GM12878 (cell line): ENCODE data around the gene IL1RAPL1. TPM values are rescaled to one million over a fixed set of nuclear protein-coding genes. Genes with fewer than 3 reads are reported as not detected.

Experiments
- ATAC-seq: fragments of 200-7000 bp; cut with Tn5 transposase; 3 replicates; pipeline ENCODE4 v1.9.1; 2020; ENCODE audit warnings: mild to moderate bottlenecking, moderate library complexity
- BruUV-seq: library from RNA; stranded (reverse); fragments of 400-500 nt; replicated peaks from 2 replicates; lab custom pipeline; 2021; lab: Mats Ljungman, UMichigan
- CTCF ChIA-PET: fragments of 300-600 bp; sonication (Branson Sonifier 250); formaldehyde crosslinking; extraction: SDS; loops from one replicate; lab custom pipeline; 2021; ENCODE audit warnings: inconsistent platforms; lab: Yijun Ruan, JAX
- POLR2A ChIA-PET: fragments of 350-600 bp; formaldehyde crosslinking; extraction: SDS; loops from one replicate; lab custom pipeline; 2021; ENCODE audit warnings: inconsistent platforms; lab: Charles Lee
- RAD21 ChIA-PET: fragments of 300-600 bp; sonication (Branson Sonifier 250); formaldehyde crosslinking; loops from one replicate; lab custom pipeline; 2023; ENCODE audit warnings: antibody characterized with exemption; ENCODE audit not compliant: unreplicated experiment; lab: Charles Lee
- SMC1A ChIA-PET: fragments of 300-600 bp; sonication (Branson Sonifier 250); formaldehyde crosslinking; loops from one replicate; lab custom pipeline; 2023; ENCODE audit not compliant: unreplicated experiment, uncharacterized antibody; lab: Charles Lee
- DNase-seq: peaks from one replicate; pipeline ENCODE4 v3.0.0-alpha.2; 2011; ENCODE audit warnings: low read depth, low spot score
- FAIRE-seq: peaks from 3 replicates; lab custom pipeline; 2011; peaks lifted over from hg19 to GRCh38; lab: Jason Lieb, UNC
- H2AFZ ChIP-seq: 2 replicates; pipeline ENCODE4 v1.6.0; 2011; ENCODE audit warnings: low read depth, low read length, control low read depth; ENCODE audit not compliant: control insufficient read depth
- H3K27ac ChIP-seq: 2 replicates; pipeline ENCODE4 v1.5.1; 2011; ENCODE audit warnings: control low read depth; ENCODE audit not compliant: control insufficient read depth, insufficient read depth
- H3K27me3 ChIP-seq, 2 experiments: replicated peaks in 1 of 2; 2 replicates each; pipeline versions ENCODE4 v1.6.0 to v1.6.1; 2011; ENCODE audit warnings: low read length in 1 of 2; ENCODE audit not compliant: control insufficient read depth in 2 of 2, insufficient read depth in 2 of 2
- H3K36me3 ChIP-seq, 2 experiments: 2 replicates each; pipeline ENCODE4 v1.5.1; 2011; ENCODE audit warnings: low read length in 1 of 2; ENCODE audit not compliant: control insufficient read depth in 2 of 2, insufficient read depth in 2 of 2
- H3K4me1 ChIP-seq: 2 replicates; pipeline ENCODE4 v1.6.1; 2011; ENCODE audit warnings: mild to moderate bottlenecking, low read length, moderate library complexity, mixed read lengths; ENCODE audit not compliant: control insufficient read depth, insufficient read depth
- H3K4me2 ChIP-seq: 2 replicates; pipeline ENCODE4 v1.6.0; 2011; ENCODE audit warnings: control low read depth; ENCODE audit not compliant: control insufficient read depth, insufficient read depth
- H3K4me3 ChIP-seq: fragments of 200-600 bp; sonication (generic); 2 replicates; pipeline ENCODE4 v1.5.1; 2016
- H3K79me2 ChIP-seq: 2 replicates; pipeline ENCODE4 v1.6.0; 2011; ENCODE audit warnings: low read length; ENCODE audit not compliant: control insufficient read depth, insufficient read depth
- H3K9ac ChIP-seq: 2 replicates; pipeline ENCODE4 v1.8.0; 2011; ENCODE audit warnings: low read length, control low read depth, mixed read lengths; ENCODE audit not compliant: control insufficient read depth, insufficient read depth
- H3K9me3 ChIP-seq: replicated peaks from 3 replicates; pipeline ENCODE4 v1.5.1; 2011; ENCODE audit warnings: mild to moderate bottlenecking, low read length; ENCODE audit not compliant: control insufficient read depth, insufficient read depth
- H4K20me1 ChIP-seq: 2 replicates; pipeline ENCODE4 v1.6.0; 2011; ENCODE audit not compliant: control insufficient read depth, insufficient read depth
- ATF7 ChIP-seq: fragments of 450-650 bp; IDR thresholded peaks from 2 replicates; pipeline ENCODE4 v1.6.1; 2016; ENCODE audit warnings: low read depth, mild to moderate bottlenecking
- BCL11A ChIP-seq: IDR thresholded peaks from 2 replicates; pipeline ENCODE4 v1.6.1; 2011; ENCODE audit warnings: low read depth, low read length
- CBFB ChIP-seq: IDR thresholded peaks from 2 replicates; pipeline ENCODE4 v1.6.1; 2016; ENCODE audit warnings: antibody characterized with exemption, low read depth
- CHD2 ChIP-seq: IDR thresholded peaks from 2 replicates; pipeline ENCODE4 v1.6.1; 2011; ENCODE audit warnings: low read depth, low read length, improper control_type of control experiment, borderline replicate concordance
- EP300 ChIP-seq, 2 experiments: fragments of 150-350 bp in 1 of 2; IDR thresholded peaks; 2 replicates each; pipeline ENCODE4 v1.6.1; 2011 to 2012; ENCODE audit warnings: low read depth in 2 of 2, low read length in 2 of 2, borderline replicate concordance in 1 of 2, improper control_type of control experiment in 1 of 2, inconsistent platforms in 1 of 2; ENCODE audit not compliant: control insufficient read depth in 1 of 2
- IKZF2 ChIP-seq, 2 experiments: fragments of 450-650 bp; IDR thresholded peaks; 2 replicates each; pipeline ENCODE4 v1.6.1; 2017; ENCODE audit warnings: mild to moderate bottlenecking in 2 of 2, moderate library complexity in 2 of 2
- JUNB ChIP-seq: IDR thresholded peaks from 2 replicates; pipeline ENCODE4 v1.6.1; 2016; ENCODE audit warnings: antibody characterized with exemption, mild to moderate bottlenecking
- NFIC ChIP-seq: IDR thresholded peaks from 2 replicates; pipeline ENCODE4 v1.6.1; 2012; ENCODE audit warnings: low read depth, mild to moderate bottlenecking, inconsistent platforms, low read length, moderate library complexity
- NRF1 ChIP-seq: conservative IDR thresholded peaks from 2 replicates; pipeline ENCODE4 v1.6.1; 2011; ENCODE audit warnings: mild to moderate bottlenecking, low read depth, low read length, improper control_type of control experiment
- POLR2AphosphoS2 ChIP-seq: IDR thresholded peaks from 2 replicates; pipeline ENCODE4 v1.6.1; 2011; ENCODE audit warnings: low read depth, mild to moderate bottlenecking, low read length, improper control_type of control experiment, moderate library complexity
- POLR2AphosphoS5 ChIP-seq: IDR thresholded peaks from 2 replicates; pipeline ENCODE4 v1.6.1; 2011; ENCODE audit warnings: mild to moderate bottlenecking, low read length, inconsistent platforms
- POU2F2 ChIP-seq: IDR thresholded peaks from 3 replicates; pipeline ENCODE4 v1.6.1; 2011; ENCODE audit warnings: low read depth, mild to moderate bottlenecking, low read length, borderline replicate concordance
- RAD51 ChIP-seq: fragments of 450-650 bp; IDR thresholded peaks from 2 replicates; pipeline ENCODE4 v1.6.1; 2016; ENCODE audit warnings: moderate library complexity, mild to moderate bottlenecking, inconsistent platforms
- RCOR1 ChIP-seq: conservative IDR thresholded peaks from 2 replicates; pipeline ENCODE4 v1.6.1; 2012; ENCODE audit warnings: low read depth, low read length, improper control_type of control experiment
- RFX5 ChIP-seq: IDR thresholded peaks from 2 replicates; pipeline ENCODE4 v1.6.1; 2011; ENCODE audit warnings: low read depth, low read length, improper control_type of control experiment
- SREBF1 ChIP-seq: IDR thresholded peaks from 2 replicates; pipeline ENCODE4 v1.6.1; 2012; ENCODE audit warnings: mild to moderate bottlenecking, low read length
- SRF ChIP-seq, 2 experiments: IDR thresholded peaks; 2 replicates each; pipeline ENCODE4 v1.6.1; 2011; ENCODE audit warnings: low read depth in 2 of 2, low read length in 2 of 2, mild to moderate bottlenecking in 1 of 2, moderate library complexity in 1 of 2
- STAT3 ChIP-seq: IDR thresholded peaks from 2 replicates; pipeline ENCODE4 v1.6.1; 2011; ENCODE audit warnings: low read depth, low read length, improper control_type of control experiment
- SUZ12 ChIP-seq: fragments of 200-600 bp; sonication (generic); IDR thresholded peaks from one replicate; pipeline ENCODE4 v1.6.1; 2018; ENCODE audit warnings: antibody characterized with exemption, mild to moderate bottlenecking; ENCODE audit not compliant: unreplicated experiment
- YBX1 ChIP-seq: fragments of 450-650 bp; IDR thresholded peaks from 2 replicates; pipeline ENCODE4 v1.6.1; 2016; ENCODE audit warnings: antibody characterized with exemption
- ZSCAN29 ChIP-seq: fragments of 450-650 bp; IDR thresholded peaks from 2 replicates; pipeline ENCODE4 v1.6.1; 2017; ENCODE audit warnings: mild to moderate bottlenecking, moderate library complexity
- WGBS: methylation state at CpG from one replicate; pipeline ENCODE4 v1.1.6; 2016; ENCODE audit warnings: low lambda C conversion rate; ENCODE audit not compliant: insufficient replicate concordance, insufficient coverage; ENCODE audit errors: missing lambda C conversion rate; 5-methylcytosine and 5-hydroxymethylcytosine counted together
- in situ Hi-C: fragments of 300-500 bp; cut with MboI; formaldehyde crosslinking; loops from 9 replicates; pipeline ENCODE4 v1.14.3; 2018; ENCODE audit warnings: mixed read lengths
- intact Hi-C: fragments of 100-400 bp; cut with micrococcal nuclease; formaldehyde crosslinking; loops from one replicate; pipeline ENCODE4 v1.14.2; 2022; ENCODE audit not compliant: unreplicated experiment
- polyA plus RNA-seq, 11 experiments: library from polyadenylated mRNA; depleted of rRNA in 4 of 11; unstranded in 6 of 11; stranded (reverse) in 5 of 11; fragments of >200 nt; fragmentation: Nextera tagmentation in 4 of 11; fragmentation: Illumina TruSeq in 1 of 11; extraction: Ambion mirVana in 4 of 11; extraction: Trizol in 1 of 11; gene quantifications; 1 replicate in 1 of 11; 2 replicates in 10 of 11; pipeline versions ENCODE4 v1.2.1 to v1.2.3, GENCODE V29; 2011 to 2016; ENCODE audit warnings: inconsistent platforms in 2 of 11, missing spikeins in 2 of 11, low read depth in 1 of 11
- total RNA-seq, 4 experiments: library from RNA; depleted of rRNA in 3 of 4; stranded (reverse); fragments of >200 nt in 3 of 4; fragmentation: Illumina TruSeq in 1 of 4; extraction: Trizol in 1 of 4; gene quantifications; 2 replicates each; pipeline versions ENCODE4 v1.2.1 to v1.2.3, GENCODE V29; 2013 to 2021
- TF ChIP-seq, protein P1 (sequence below): IDR thresholded peaks from 2 replicates; pipeline ENCODE4 v1.6.1; 2011; ENCODE audit warnings: mild to moderate bottlenecking, low read depth, low read length, moderate library complexity; ENCODE audit not compliant: insufficient replicate concordance

Gene IL1RAPL1
- total and polyA plus RNA-seq, 10 of the 15 experiments (the other 5 are each of a cell fraction or from before 2014, with no cell fraction given): not detected

DNA sequence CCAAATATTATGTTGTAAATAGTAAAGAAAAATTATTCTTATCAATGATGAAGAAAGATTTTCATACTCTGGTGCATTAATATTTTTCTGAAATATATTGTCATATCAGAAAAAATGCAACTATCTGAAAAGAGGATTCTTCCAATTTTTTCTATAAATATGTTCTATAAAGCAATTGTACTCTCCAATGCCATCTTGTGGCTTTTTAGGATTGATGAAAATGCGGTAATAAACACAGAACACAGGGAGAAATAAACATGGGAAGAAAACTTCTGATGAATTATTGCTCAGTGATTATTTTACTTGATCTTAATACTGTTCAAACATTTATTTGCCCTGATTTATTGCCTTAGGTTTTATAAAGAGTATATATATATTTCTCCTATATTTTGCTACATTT is 215.4 kb downstream of the IL1RAPL1 start (continued):
- TF ChIP-seq, protein P1, sequence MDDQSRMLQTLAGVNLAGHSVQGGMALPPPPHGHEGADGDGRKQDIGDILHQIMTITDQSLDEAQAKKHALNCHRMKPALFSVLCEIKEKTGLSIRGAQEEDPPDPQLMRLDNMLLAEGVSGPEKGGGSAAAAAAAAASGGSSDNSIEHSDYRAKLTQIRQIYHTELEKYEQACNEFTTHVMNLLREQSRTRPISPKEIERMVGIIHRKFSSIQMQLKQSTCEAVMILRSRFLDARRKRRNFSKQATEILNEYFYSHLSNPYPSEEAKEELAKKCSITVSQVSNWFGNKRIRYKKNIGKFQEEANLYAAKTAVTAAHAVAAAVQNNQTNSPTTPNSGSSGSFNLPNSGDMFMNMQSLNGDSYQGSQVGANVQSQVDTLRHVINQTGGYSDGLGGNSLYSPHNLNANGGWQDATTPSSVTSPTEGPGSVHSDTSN: no peak
- TF ChIP-seq EP300 (IDR thresholded peaks at IDR 0.05; ENCODE audit: borderline replicate concordance in 1 of 2, control insufficient read depth in 1 of 2, low read depth in 2 of 2, low read length in 2 of 2) (no peak), IKZF2 (IDR thresholded peaks at IDR 0.05) (no peak), ZSCAN29 (no peak), POLR2AphosphoS2 (no peak), JUNB (no peak), SUZ12 (no peak)
- TF ChIP-seq, all 136 proteins: peak for 0

DNA sequence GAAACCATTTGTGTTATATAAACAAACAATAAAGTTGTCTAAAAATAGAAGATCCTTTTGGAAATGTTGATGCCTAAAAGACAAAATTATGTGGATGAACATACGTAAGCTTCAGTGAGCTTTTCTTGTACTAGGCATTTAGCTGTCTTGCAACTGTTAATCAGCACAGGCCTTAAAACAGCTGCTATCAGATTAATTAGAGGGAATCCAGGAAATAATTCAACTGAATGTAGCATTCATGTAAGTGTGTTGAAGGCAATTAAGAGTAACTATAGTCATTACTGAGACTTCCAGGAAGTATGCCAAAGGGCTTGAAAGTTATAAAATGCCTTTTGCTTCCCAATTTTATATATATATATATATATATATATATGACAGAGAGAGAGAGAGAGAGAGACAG is 248.7 kb downstream of the IL1RAPL1 start:
- no peak overlapping the region for H3K27ac ChIP-seq
- no peak overlapping the region for H2AFZ ChIP-seq
- no peaks in the 10 kb centered on the region for H3K9me3 ChIP-seq
- no peak for TF ChIP-seq BCL11A
- TF ChIP-seq RCOR1: no peak
- no peak for TF ChIP-seq YBX1
- no peak for TF ChIP-seq POU2F2
- no peak for TF ChIP-seq NRF1
- TF ChIP-seq ATF7: no peak
- no peak for TF ChIP-seq RFX5
- no peak for TF ChIP-seq RAD51
- no peak for TF ChIP-seq CHD2
- TF ChIP-seq POLR2AphosphoS5: no peak
- TF ChIP-seq SRF (IDR thresholded peaks at IDR 0.05; ENCODE audit: low read depth in 2 of 2, low read length in 2 of 2): no peak
- TF ChIP-seq CBFB: no peak
- no peak for TF ChIP-seq NFIC
- TF ChIP-seq SREBF1: no peak
- TF ChIP-seq STAT3: no peak
- no peaks in the 10 kb centered on the region for H3K4me1 ChIP-seq
- no peaks in the 10 kb centered on the region for H3K36me3 ChIP-seq
- no peak overlapping the region for H3K4me3 ChIP-seq
- ChIA-PET SMC1A (interaction anchor here (0.7 kb wide), 1 partner anchor 8 kb away, joined by 3 read pairs; no protein-coding TSS in a partner anchor), RAD21 (no interaction called here), POLR2A (no interaction called here), CTCF (no interaction called here)
- in situ Hi-C loops (no loop called here), intact Hi-C loops (no loop called here)
- FAIRE-seq (no peak), ATAC-seq (no peak), DNase-seq (no peak)
- H3K27me3 ChIP-seq: no peaks in the 10 kb centered on the region
- no peaks in the 10 kb centered on the region for H3K79me2 ChIP-seq
- 65% methylated on average over 1 of the region's 1 CpG for WGBS
- no peak overlapping the region for H3K4me2 ChIP-seq
- H4K20me1 ChIP-seq: no peaks in the 10 kb centered on the region
- no TSS peak for BruUV-seq
- H3K9ac ChIP-seq: no peak overlapping the region
